Nephron (organoid): ENCODE results near the gene INPP1.

Experiments
- H3K27ac Mint-ChIP-seq, 3 experiments: 2 replicates each; pipeline ENCODE4 v1.8.0; 2020; ENCODE audit warnings: mixed read lengths in 3 of 3, mild to moderate bottlenecking in 2 of 3, moderate library complexity in 1 of 3
- H3K27me3 Mint-ChIP-seq: 2 replicates; pipeline ENCODE4 v1.8.0; 2021; ENCODE audit warnings: low read depth, mild to moderate bottlenecking, moderate library complexity, mixed read lengths
- H3K36me3 Mint-ChIP-seq: 2 replicates; pipeline ENCODE4 v1.8.0; 2020; ENCODE audit warnings: low read depth, mixed read lengths
- H3K4me1 Mint-ChIP-seq: 2 replicates; pipeline ENCODE4 v1.8.0; 2020; ENCODE audit warnings: mixed read lengths
- H3K4me3 Mint-ChIP-seq, 3 experiments: 2 replicates each; pipeline ENCODE4 v1.8.0; 2020; ENCODE audit warnings: mild to moderate bottlenecking in 3 of 3, mixed read lengths in 3 of 3, moderate library complexity in 2 of 3
- H3K9me3 Mint-ChIP-seq: 2 replicates; pipeline ENCODE4 v1.8.0; 2020; ENCODE audit warnings: mixed read lengths
- TF ChIP-seq, protein P1 (sequence below), 3 experiments: fragments of 200-600 bp; sonication (generic); IDR thresholded peaks; one replicate each; pipeline ENCODE4 v1.5.0; 2021; ENCODE audit warnings: antibody characterized with exemption in 3 of 3; ENCODE audit not compliant: unreplicated experiment in 3 of 3

The INPP1 gene

DNA sequence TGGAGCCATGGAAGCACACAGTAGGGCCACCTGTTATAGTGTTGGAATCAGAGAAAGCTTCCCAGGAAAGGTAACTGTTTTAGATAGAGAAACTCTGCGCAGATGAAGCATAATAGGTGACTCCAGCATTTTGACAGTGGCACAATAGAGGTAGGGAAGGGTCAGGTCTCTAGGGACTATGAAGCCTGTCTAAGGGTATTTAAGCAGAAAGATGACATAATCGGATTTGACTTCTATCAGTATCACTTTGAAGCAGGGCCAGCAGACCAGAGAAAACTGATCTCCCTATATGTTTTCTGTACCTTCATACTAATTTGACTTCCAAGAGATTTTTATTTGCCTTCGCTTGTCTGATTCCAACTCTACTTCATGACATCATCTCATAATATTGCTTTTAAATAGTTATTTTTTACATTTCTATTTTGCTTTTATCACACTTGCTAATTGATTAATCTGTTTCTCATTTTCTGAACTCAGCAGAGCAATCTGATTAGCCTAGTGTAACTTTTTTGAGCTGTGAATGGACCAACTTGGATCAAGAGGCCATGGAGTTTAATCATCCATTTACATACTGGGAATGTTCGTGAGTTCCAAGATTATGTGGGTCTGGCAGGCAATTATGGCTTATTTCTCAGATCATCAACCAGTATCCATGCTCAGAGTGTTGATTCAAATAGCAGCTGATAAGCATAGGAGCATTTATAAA is 15.4 kb upstream of the INPP1 start:
- no peak overlapping the region for H3K27ac Mint-ChIP-seq
- H3K9me3 Mint-ChIP-seq, result no peaks in the 10 kb centered on the region
- H3K36me3 Mint-ChIP-seq, result no peaks in the 10 kb centered on the region
- H3K27me3 Mint-ChIP-seq, result no peaks in the 10 kb centered on the region
- H3K4me3 Mint-ChIP-seq, result no peak overlapping the region
- no peaks in the 10 kb centered on the region for H3K4me1 Mint-ChIP-seq
- TF ChIP-seq, protein P1, sequence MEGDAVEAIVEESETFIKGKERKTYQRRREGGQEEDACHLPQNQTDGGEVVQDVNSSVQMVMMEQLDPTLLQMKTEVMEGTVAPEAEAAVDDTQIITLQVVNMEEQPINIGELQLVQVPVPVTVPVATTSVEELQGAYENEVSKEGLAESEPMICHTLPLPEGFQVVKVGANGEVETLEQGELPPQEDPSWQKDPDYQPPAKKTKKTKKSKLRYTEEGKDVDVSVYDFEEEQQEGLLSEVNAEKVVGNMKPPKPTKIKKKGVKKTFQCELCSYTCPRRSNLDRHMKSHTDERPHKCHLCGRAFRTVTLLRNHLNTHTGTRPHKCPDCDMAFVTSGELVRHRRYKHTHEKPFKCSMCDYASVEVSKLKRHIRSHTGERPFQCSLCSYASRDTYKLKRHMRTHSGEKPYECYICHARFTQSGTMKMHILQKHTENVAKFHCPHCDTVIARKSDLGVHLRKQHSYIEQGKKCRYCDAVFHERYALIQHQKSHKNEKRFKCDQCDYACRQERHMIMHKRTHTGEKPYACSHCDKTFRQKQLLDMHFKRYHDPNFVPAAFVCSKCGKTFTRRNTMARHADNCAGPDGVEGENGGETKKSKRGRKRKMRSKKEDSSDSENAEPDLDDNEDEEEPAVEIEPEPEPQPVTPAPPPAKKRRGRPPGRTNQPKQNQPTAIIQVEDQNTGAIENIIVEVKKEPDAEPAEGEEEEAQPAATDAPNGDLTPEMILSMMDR (IDR thresholded peaks at IDR 0.05; ENCODE audit: unreplicated experiment in 3 of 3), result no peak

DNA sequence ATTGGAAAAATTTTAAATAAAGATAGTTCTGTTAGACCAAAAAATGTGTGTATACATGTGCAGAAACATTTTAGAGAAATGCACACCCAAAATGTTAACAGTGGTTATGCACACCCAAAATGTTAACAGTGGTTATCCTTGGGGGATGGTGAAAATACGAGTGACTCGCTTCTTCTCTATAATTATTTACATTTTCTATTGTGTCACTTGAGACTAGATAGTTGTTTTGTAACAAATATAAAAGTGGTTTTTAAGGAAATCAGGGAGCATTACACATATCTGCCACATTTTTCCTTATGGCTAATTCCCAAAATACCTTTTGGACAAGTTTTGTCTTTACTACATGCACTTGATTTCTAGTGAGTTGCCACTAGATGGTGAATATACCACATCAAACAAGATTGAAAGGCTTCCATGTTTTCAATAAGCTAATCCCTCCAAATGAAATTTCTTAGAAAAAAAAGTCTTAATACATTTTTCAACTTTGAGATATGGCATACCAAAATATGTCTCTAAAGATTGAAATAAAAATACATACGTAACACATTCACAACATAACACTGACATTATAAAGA is 14.7 kb upstream of the INPP1 start:
- no peak overlapping the region for H3K27ac Mint-ChIP-seq
- no peak overlapping the region for H3K4me3 Mint-ChIP-seq
- no peaks in the 10 kb centered on the region for H3K36me3 Mint-ChIP-seq
- no peaks in the 10 kb centered on the region for H3K4me1 Mint-ChIP-seq
- H3K27me3 Mint-ChIP-seq, result no peaks in the 10 kb centered on the region
- TF ChIP-seq, protein P1 (IDR thresholded peaks at IDR 0.05; ENCODE audit: unreplicated experiment in 3 of 3), result peak in 1 of 3 experiments; percentile 7
- no peaks in the 10 kb centered on the region for H3K9me3 Mint-ChIP-seq

DNA sequence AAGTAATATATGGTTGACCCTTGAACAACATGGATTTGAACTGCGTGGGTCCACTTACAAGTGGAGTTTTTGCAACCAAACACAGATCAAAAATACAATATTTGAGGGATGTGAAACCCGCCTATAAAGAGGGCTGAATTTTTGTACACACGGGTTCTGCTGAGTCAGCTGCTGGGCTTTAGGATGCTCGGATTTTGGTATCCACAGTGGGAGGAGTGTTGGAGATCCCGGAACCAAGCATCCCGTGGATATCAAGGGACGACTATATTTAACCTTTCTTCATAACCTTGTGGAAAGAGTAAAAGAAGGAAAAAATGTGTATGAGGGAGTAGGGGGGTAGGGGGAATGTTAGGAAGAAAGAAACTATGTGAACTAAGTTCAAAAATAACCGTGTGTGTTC is 10.0 kb upstream of the INPP1 start:
- Mint-ChIP-seq H3K9me3 (no peaks in the 10 kb centered on the region), H3K36me3 (no peaks in the 10 kb centered on the region), H3K27ac (no peak overlapping the region), H3K27me3 (no peaks in the 10 kb centered on the region), H3K4me3 (no peak overlapping the region), H3K4me1 (no peaks in the 10 kb centered on the region)
- TF ChIP-seq, protein P1 (IDR thresholded peaks at IDR 0.05; ENCODE audit: unreplicated experiment in 3 of 3), result no peak

DNA sequence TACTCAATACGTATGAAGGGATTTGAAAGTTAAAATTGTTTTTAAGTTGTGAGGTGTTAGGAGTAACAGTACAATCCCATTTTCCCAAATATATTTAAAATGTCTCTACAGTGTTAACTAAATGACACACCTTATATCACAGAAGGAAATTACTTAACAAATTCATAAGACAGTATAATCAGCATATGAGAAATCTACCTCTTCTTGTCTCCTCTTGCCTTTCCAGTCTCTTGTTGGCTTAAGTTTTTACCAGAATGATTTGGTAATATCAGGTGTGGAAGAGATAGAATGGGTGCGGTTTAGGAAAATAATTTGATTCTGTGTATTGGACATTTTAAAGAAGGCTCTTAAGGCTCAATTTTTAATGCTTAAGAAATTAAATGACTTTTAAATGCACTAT is 9.5 kb upstream of the INPP1 start:
- no peak overlapping the region for H3K27ac Mint-ChIP-seq
- H3K36me3 Mint-ChIP-seq, result no peaks in the 10 kb centered on the region
- no peaks in the 10 kb centered on the region for H3K27me3 Mint-ChIP-seq
- TF ChIP-seq, protein P1 (IDR thresholded peaks at IDR 0.05; ENCODE audit: unreplicated experiment in 3 of 3), result no peak
- no peaks in the 10 kb centered on the region for H3K9me3 Mint-ChIP-seq
- no peaks in the 10 kb centered on the region for H3K4me1 Mint-ChIP-seq
- no peak overlapping the region for H3K4me3 Mint-ChIP-seq

DNA sequence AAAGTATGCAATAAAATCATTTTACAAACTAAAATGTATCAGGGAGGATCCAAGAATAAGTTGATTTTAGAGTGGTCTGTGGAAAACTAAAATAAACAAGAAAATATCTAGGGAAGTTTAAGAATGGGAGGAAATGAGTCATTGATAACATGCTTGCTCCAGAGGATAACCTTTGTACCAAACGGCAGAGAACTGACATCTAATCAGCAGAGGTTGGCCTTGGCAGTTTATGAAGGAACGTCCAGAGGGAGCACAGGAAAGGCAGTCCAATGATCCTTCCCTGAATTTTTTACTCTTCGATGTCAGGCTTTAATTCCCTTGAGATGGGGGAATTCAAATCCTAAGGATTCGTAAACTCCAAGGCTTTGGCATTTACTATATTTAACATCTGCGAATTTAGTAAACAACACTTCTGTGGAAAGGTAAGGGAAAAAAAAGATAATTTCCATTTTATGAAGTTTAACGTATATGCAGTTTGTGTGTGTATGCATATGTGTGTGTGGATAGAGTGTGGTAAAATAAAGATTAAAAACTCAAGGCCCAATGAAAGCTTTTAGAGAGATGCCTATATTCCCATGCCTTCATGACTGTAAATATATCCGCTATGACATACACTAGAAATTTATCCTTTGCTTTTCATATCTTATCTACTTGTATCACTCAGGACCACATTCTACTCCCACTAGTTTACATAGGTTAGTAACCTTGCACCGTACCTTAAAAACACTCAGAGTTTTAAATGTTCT is 8.7 kb upstream of the INPP1 start:
- H3K27me3 Mint-ChIP-seq, result no peaks in the 10 kb centered on the region
- H3K4me1 Mint-ChIP-seq, result no peaks in the 10 kb centered on the region
- no peaks in the 10 kb centered on the region for H3K9me3 Mint-ChIP-seq
- H3K4me3 Mint-ChIP-seq, result no peak overlapping the region
- TF ChIP-seq, protein P1 (IDR thresholded peaks at IDR 0.05; ENCODE audit: unreplicated experiment in 3 of 3), result no peak
- H3K36me3 Mint-ChIP-seq, result no peaks in the 10 kb centered on the region
- no peak overlapping the region for H3K27ac Mint-ChIP-seq
